Endothelial cell of umbilical vein (primary cell): ENCODE results near the gene PTRHD1.
"Not testable (repeated sequence)": the region's sequence is repeated elsewhere in the genome, so short reads cannot be mapped to it uniquely, and the experiment has no call there.

Experiments used
- EZH2 ChIP-seq: IDR thresholded peaks from 2 replicates; pipeline ENCODE4 v1.6.1; 2012; ENCODE audit warnings: borderline replicate concordance, low read depth, mild to moderate bottlenecking, moderate library complexity, low read length, inconsistent platforms; ENCODE audit not compliant: severe bottlenecking
- FOS ChIP-seq: IDR thresholded peaks from 2 replicates; pipeline ENCODE4 v1.6.1; 2011; ENCODE audit warnings: mild to moderate bottlenecking, low read length, moderate library complexity, borderline replicate concordance; ENCODE audit not compliant: insufficient read depth
- JUN ChIP-seq: IDR thresholded peaks from 2 replicates; pipeline ENCODE4 v1.6.1; 2011; ENCODE audit warnings: borderline replicate concordance, low read depth; ENCODE audit not compliant: insufficient read length, insufficient read depth
- MYC ChIP-seq: IDR thresholded peaks from one replicate; pipeline ENCODE4 v1.6.1; 2011; ENCODE audit warnings: mild to moderate bottlenecking, low read depth, low read length
- POLR2A ChIP-seq: IDR thresholded peaks from 2 replicates; pipeline ENCODE4 v1.6.1; 2012; ENCODE audit warnings: low read depth, mild to moderate bottlenecking, control low read depth, low read length
- POLR2AphosphoS5 ChIP-seq: IDR thresholded peaks from 2 replicates; pipeline ENCODE4 v1.6.1; 2012; ENCODE audit warnings: low read depth, mild to moderate bottlenecking, control low read depth, low read length, moderate library complexity; ENCODE audit not compliant: insufficient read depth
- TF ChIP-seq, protein P1 (sequence below), 2 donors: IDR thresholded peaks; 1 replicate in 1 of 2; 2 replicates in 1 of 2; pipeline ENCODE4 v1.5.1; 2011; ENCODE audit warnings: low read length in 2 of 2, mild to moderate bottlenecking in 2 of 2, moderate library complexity in 2 of 2, control low read depth in 1 of 2, inconsistent platforms in 1 of 2, low read depth in 1 of 2; ENCODE audit not compliant: insufficient read depth in 1 of 2; ENCODE audit errors: extremely low read depth in 1 of 2

DNA sequence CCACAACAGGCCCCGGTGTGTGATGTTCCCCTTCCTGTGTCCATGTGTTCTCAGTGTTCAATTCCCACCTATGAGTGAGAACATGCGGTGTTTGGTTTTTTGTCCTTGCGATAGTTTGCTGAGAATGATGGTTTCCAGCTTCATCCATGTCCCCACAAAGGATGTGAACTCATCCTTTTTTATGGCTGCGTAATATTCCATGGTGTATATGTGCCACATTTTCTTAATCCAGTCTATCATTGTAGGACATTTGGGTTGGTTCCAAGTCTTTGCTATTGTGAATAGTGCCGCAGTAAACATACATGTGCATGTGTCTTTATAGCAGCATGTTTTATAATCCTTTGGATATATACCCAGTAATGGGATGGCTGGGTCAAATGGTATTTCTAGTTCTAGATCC, 7.3 kb upstream of the PTRHD1 start:
- TF ChIP-seq, protein P1, sequence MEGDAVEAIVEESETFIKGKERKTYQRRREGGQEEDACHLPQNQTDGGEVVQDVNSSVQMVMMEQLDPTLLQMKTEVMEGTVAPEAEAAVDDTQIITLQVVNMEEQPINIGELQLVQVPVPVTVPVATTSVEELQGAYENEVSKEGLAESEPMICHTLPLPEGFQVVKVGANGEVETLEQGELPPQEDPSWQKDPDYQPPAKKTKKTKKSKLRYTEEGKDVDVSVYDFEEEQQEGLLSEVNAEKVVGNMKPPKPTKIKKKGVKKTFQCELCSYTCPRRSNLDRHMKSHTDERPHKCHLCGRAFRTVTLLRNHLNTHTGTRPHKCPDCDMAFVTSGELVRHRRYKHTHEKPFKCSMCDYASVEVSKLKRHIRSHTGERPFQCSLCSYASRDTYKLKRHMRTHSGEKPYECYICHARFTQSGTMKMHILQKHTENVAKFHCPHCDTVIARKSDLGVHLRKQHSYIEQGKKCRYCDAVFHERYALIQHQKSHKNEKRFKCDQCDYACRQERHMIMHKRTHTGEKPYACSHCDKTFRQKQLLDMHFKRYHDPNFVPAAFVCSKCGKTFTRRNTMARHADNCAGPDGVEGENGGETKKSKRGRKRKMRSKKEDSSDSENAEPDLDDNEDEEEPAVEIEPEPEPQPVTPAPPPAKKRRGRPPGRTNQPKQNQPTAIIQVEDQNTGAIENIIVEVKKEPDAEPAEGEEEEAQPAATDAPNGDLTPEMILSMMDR (IDR thresholded peaks at IDR 0.05; ENCODE audit: extremely low read depth in 1 of 2, insufficient read depth in 1 of 2, low read depth in 1 of 2, low read length in 2 of 2), result not testable (repeated sequence)
- TF ChIP-seq EZH2, POLR2A, MYC, FOS, POLR2AphosphoS5, JUN: not testable (repeated sequence)
